Neural cell (in vitro differentiated cells): ENCODE measurements around the gene C6orf163. TPM values are rescaled to one million over a fixed set of nuclear protein-coding genes. Genes with fewer than 3 reads are reported as not detected.

Experiments used
- H2AFZ ChIP-seq: fragments of 200-600, 300-800 bp; sonication (generic), shearing (Covaris generic); 2 replicates; pipeline ENCODE4 v1.6.0; 2014; ENCODE audit warnings: low read depth, mild to moderate bottlenecking, antibody characterized with exemption, low read length, moderate library complexity
- H3F3A ChIP-seq: fragments of 200-600 bp; shearing (Covaris generic); 2 replicates; pipeline ENCODE4 v1.6.1; 2016; ENCODE audit warnings: mild to moderate bottlenecking, moderate library complexity, mixed read lengths, antibody characterized with exemption, low read length; ENCODE audit not compliant: insufficient read depth, poor library complexity, severe bottlenecking
- H3K27ac ChIP-seq: fragments of 200-600, 300-800 bp; sonication (generic), shearing (Covaris generic); 2 replicates; pipeline ENCODE4 v1.5.1; 2014; ENCODE audit warnings: mild to moderate bottlenecking, low read length, moderate library complexity
- H3K27me3 ChIP-seq: fragments of 300-800, 200-600 bp; sonication (generic), shearing (Covaris generic); 2 replicates; pipeline ENCODE4 v1.6.0; 2014; ENCODE audit warnings: mild to moderate bottlenecking, low read depth, low read length, moderate library complexity; ENCODE audit not compliant: insufficient read depth
- H3K36me3 ChIP-seq: fragments of 300-800, 200-600 bp; sonication (generic), shearing (Covaris generic); 2 replicates; pipeline ENCODE4 v1.5.1; 2014; ENCODE audit warnings: mild to moderate bottlenecking, antibody characterized with exemption, low read length, moderate library complexity; ENCODE audit not compliant: insufficient read depth
- H3K4me2 ChIP-seq: fragments of 300-800, 200-600 bp; sonication (generic), shearing (Covaris generic); 2 replicates; pipeline ENCODE4 v1.6.0; 2014; ENCODE audit warnings: mild to moderate bottlenecking, low read length
- H3K4me3 ChIP-seq: fragments of 300-800, 200-600 bp; sonication (generic), shearing (Covaris generic); 2 replicates; pipeline ENCODE4 v1.5.1; 2014; ENCODE audit warnings: mild to moderate bottlenecking, low read length, moderate library complexity
- H3K79me2 ChIP-seq: fragments of 200-600 bp; shearing (Covaris generic); replicated peaks from 2 replicates; pipeline ENCODE4 v1.6.0; 2014; ENCODE audit warnings: mild to moderate bottlenecking, low read length, moderate library complexity; ENCODE audit not compliant: insufficient read depth
- H3K9ac ChIP-seq: fragments of 300-800, 200-600 bp; sonication (generic), shearing (Covaris generic); 2 replicates; pipeline ENCODE4 v1.6.1; 2016; ENCODE audit warnings: mild to moderate bottlenecking, low read length, mixed read lengths
- H3K9me2 ChIP-seq: fragments of 200-600 bp; shearing (Covaris generic); 2 replicates; pipeline ENCODE4 v1.6.1; 2016; ENCODE audit warnings: mild to moderate bottlenecking, low read length, mixed read lengths; ENCODE audit not compliant: insufficient read depth
- H3K9me3 ChIP-seq: fragments of 200-600, 300-800 bp; sonication (generic), shearing (Covaris generic); 2 replicates; pipeline ENCODE4 v1.6.1; 2016; ENCODE audit warnings: mild to moderate bottlenecking, mixed run types, low read length, moderate library complexity, mixed read lengths
- H4K20me1 ChIP-seq: fragments of 200-600 bp; shearing (Covaris generic); 2 replicates; pipeline ENCODE4 v1.6.1; 2016; ENCODE audit warnings: mild to moderate bottlenecking, mixed run types; ENCODE audit not compliant: insufficient read depth
- EP300 ChIP-seq: fragments of 450-650 bp; conservative IDR thresholded peaks from 2 replicates; pipeline ENCODE4 v1.6.1; 2014; ENCODE audit warnings: antibody characterized with exemption, mild to moderate bottlenecking, moderate library complexity; ENCODE audit not compliant: poor library complexity, severe bottlenecking
- EZH2 ChIP-seq: fragments of 200-600, 300-800 bp; shearing (Covaris generic), sonication (generic); IDR thresholded peaks from 2 replicates; pipeline ENCODE4 v1.6.1; 2014; ENCODE audit warnings: antibody characterized with exemption, low read length, borderline replicate concordance, mild to moderate bottlenecking; ENCODE audit not compliant: insufficient read depth, poor library complexity, severe bottlenecking
- MXI1 ChIP-seq: fragments of 450-650 bp; conservative IDR thresholded peaks from 2 replicates; pipeline ENCODE4 v1.6.1; 2014; ENCODE audit warnings: antibody characterized with exemption, mild to moderate bottlenecking; ENCODE audit not compliant: poor library complexity, severe bottlenecking
- POLR2AphosphoS5 ChIP-seq: IDR thresholded peaks from 2 replicates; pipeline ENCODE4 v1.6.1; 2012
- RAD21 ChIP-seq: fragments of 450-650 bp; conservative IDR thresholded peaks from 2 replicates; pipeline ENCODE4 v1.6.1; 2014; ENCODE audit warnings: antibody characterized with exemption, mild to moderate bottlenecking, moderate library complexity
- SMC3 ChIP-seq: fragments of 450-650 bp; conservative IDR thresholded peaks from 2 replicates; pipeline ENCODE4 v1.6.1; 2014; ENCODE audit warnings: antibody characterized with exemption, mild to moderate bottlenecking, moderate library complexity; ENCODE audit not compliant: poor library complexity
- TAF1 ChIP-seq: IDR thresholded peaks from 2 replicates; pipeline ENCODE4 v1.6.1; 2012; ENCODE audit warnings: low read depth
- polyA plus RNA-seq: library from polyadenylated mRNA; depleted of rRNA; stranded (reverse); fragments of >200 nt; gene quantifications from 2 replicates; pipeline ENCODE4 v1.2.3, GENCODE V29; 2014
- TF ChIP-seq, protein P1 (sequence below): fragments of 450-650 bp; IDR thresholded peaks from 2 replicates; pipeline ENCODE4 v1.5.1; 2014; ENCODE audit warnings: antibody characterized with exemption, mild to moderate bottlenecking, moderate library complexity; ENCODE audit not compliant: poor library complexity, severe bottlenecking
- TF ChIP-seq, protein P2 (sequence below): IDR thresholded peaks from 2 replicates; pipeline ENCODE4 v1.6.1; 2012; ENCODE audit warnings: borderline replicate concordance

Gene C6orf163
- polyA plus RNA-seq, 1 donor from 2014 or later = 1.8 TPM

- TF ChIP-seq SMC3 (no peak), TAF1 (no peak), MXI1 (no peak), EP300 (no peak)
- Histone ChIP-seq H3K36me3 (no peaks in the 10 kb centered on the region), H3K9me3 (no peaks in the 10 kb centered on the region), H2AFZ (peak overlapping the region; percentile 94), H3K9ac (peak overlapping the region; percentile 88), H3K4me2 (peak overlapping the region; percentile 60), H3K4me3 (peak overlapping the region; percentile 90), H3F3A (peaks cover 7% of the 10 kb centered on the region), H3K9me2 (no peaks in the 10 kb centered on the region), H4K20me1 (no peaks in the 10 kb centered on the region), H3K27ac (peak overlapping the region; percentile 90), H3K79me2 (no peaks in the 10 kb centered on the region), H3K27me3 (no peaks in the 10 kb centered on the region)
Measured at GRCh38 chr6:87407561-87407900, 62.9 kb downstream of the C6orf163 start.

GRCh38 chr6:87407901-87408720, 63.5 kb downstream of the C6orf163 start, which contains the start of gene CFAP206:
Gene CFAP206, plus strand, starts transcription at chr6:87407972. Its CDS starts 1,868 bp downstream, at chr6:87409840.
- Histone ChIP-seq H4K20me1 (no peaks in the 10 kb centered on the region), H3K9me2 (no peaks in the 10 kb centered on the region), H3K79me2 (no peaks in the 10 kb centered on the region), H3K4me2 (peak within 1 kb of the TSS; percentile 60), H3K27ac (peak within 1 kb of the TSS; percentile 90), H3K36me3 (no peaks in the 10 kb centered on the region), H3K9ac (peak within 1 kb of the TSS; percentile 88), H3K4me3 (peak within 1 kb of the TSS; percentile 90), H3F3A (peaks cover 7% of the 10 kb centered on the region), H3K9me3 (no peaks in the 10 kb centered on the region), H2AFZ (peak within 1 kb of the TSS; percentile 94), H3K27me3 (no peaks in the 10 kb centered on the region)
- TF ChIP-seq EP300 (peak; percentile 20), RAD21 (no peak), MXI1 (peak; percentile 84), POLR2AphosphoS5 (peak; percentile 64), EZH2 (no peak), SMC3 (peak; percentile 52)
- TF ChIP-seq, protein P1, sequence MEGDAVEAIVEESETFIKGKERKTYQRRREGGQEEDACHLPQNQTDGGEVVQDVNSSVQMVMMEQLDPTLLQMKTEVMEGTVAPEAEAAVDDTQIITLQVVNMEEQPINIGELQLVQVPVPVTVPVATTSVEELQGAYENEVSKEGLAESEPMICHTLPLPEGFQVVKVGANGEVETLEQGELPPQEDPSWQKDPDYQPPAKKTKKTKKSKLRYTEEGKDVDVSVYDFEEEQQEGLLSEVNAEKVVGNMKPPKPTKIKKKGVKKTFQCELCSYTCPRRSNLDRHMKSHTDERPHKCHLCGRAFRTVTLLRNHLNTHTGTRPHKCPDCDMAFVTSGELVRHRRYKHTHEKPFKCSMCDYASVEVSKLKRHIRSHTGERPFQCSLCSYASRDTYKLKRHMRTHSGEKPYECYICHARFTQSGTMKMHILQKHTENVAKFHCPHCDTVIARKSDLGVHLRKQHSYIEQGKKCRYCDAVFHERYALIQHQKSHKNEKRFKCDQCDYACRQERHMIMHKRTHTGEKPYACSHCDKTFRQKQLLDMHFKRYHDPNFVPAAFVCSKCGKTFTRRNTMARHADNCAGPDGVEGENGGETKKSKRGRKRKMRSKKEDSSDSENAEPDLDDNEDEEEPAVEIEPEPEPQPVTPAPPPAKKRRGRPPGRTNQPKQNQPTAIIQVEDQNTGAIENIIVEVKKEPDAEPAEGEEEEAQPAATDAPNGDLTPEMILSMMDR = peak; percentile 45
- TF ChIP-seq, protein P2, sequence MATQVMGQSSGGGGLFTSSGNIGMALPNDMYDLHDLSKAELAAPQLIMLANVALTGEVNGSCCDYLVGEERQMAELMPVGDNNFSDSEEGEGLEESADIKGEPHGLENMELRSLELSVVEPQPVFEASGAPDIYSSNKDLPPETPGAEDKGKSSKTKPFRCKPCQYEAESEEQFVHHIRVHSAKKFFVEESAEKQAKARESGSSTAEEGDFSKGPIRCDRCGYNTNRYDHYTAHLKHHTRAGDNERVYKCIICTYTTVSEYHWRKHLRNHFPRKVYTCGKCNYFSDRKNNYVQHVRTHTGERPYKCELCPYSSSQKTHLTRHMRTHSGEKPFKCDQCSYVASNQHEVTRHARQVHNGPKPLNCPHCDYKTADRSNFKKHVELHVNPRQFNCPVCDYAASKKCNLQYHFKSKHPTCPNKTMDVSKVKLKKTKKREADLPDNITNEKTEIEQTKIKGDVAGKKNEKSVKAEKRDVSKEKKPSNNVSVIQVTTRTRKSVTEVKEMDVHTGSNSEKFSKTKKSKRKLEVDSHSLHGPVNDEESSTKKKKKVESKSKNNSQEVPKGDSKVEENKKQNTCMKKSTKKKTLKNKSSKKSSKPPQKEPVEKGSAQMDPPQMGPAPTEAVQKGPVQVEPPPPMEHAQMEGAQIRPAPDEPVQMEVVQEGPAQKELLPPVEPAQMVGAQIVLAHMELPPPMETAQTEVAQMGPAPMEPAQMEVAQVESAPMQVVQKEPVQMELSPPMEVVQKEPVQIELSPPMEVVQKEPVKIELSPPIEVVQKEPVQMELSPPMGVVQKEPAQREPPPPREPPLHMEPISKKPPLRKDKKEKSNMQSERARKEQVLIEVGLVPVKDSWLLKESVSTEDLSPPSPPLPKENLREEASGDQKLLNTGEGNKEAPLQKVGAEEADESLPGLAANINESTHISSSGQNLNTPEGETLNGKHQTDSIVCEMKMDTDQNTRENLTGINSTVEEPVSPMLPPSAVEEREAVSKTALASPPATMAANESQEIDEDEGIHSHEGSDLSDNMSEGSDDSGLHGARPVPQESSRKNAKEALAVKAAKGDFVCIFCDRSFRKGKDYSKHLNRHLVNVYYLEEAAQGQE = no peak
